Measurements from ENCODE around the gene WDR88. TPM values are rescaled to one million over a fixed set of nuclear protein-coding genes. Genes with fewer than 3 reads are reported as not detected.

Gene WDR88
- total and polyA plus RNA-seq, 2 of the 8 experiments (the other 6 are each of a cell fraction or from before 2014, with no cell fraction given): not detected

DNA sequence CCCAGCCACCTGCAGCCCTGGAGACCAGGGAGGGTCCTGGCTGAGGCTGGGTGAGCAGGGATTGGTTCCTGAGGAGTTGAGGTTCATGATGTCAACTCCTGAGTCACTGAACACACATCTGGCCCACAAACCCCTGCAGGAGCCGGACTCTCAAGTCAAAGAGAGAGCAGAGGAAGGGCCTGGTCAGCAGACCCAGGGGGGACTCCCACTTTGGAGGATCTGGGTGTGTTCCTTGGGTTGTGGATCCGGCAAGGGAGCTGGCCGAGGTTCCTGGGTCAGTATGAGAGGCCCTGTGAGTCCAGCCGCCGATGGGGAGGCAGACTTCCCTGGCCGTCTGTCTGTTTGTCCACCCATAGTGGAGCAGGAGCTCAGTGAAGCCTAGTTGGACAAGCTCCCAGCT, 89.7 kb downstream of the WDR88 start:
- Histone ChIP-seq H3K27me3 (replicated peaks in 1 of 4; ENCODE audit: control insufficient read depth in 3 of 4, extremely low read depth in 1 of 4, insufficient read depth in 3 of 4, low read length in 3 of 4) (peaks cover 16 to 28% (median 26%) of the 10 kb centered on the region in 4 experiments), H3K9ac (replicated peaks in 1 of 4; ENCODE audit: extremely low read depth in 1 of 4, low read depth in 3 of 4, low read length in 3 of 4) (no peak overlapping the region), H2AK5ac (ENCODE audit: low read depth, low read length) (no peak overlapping the region), H3K4me1 (replicated peaks in 1 of 4; ENCODE audit: control insufficient read depth in 3 of 4, insufficient read depth in 4 of 4, low read length in 3 of 4) (peaks cover 0 to 9% (median 6%) of the 10 kb centered on the region in 4 experiments; a peak in 5 of 7 replicates), H2BK12ac (ENCODE audit: low read depth, low read length) (no peak overlapping the region), H3K4me3 (ENCODE audit: extremely low read depth in 1 of 4, insufficient read depth in 2 of 4, low read depth in 3 of 4, low read length in 4 of 4) (no peak overlapping the region), H4K8ac (ENCODE audit: extremely low read depth, insufficient read depth, low read length) (no peak overlapping the region), H3K27ac (ENCODE audit: low read depth, low read length) (no peak overlapping the region), H2AFZ (ENCODE audit: low read length) (no peak overlapping the region), H4K91ac (replicated peaks; ENCODE audit: insufficient read length, low read length) (no peak overlapping the region), H4K20me1 (replicated peaks in 1 of 2; ENCODE audit: control insufficient read depth in 1 of 2, insufficient read depth in 2 of 2, low read length in 2 of 2) (peaks cover 0 to 6% of the 10 kb centered on the region in 2 experiments), H3K9me3 (ENCODE audit: insufficient read depth in 2 of 2, low read depth in 1 of 2, low read length in 1 of 2) (no peaks in the 10 kb centered on the region), H2BK15ac (ENCODE audit: low read length) (no peak overlapping the region), H4K5ac (ENCODE audit: insufficient read length, low read depth, low read length) (no peak overlapping the region), H3K56ac (replicated peaks; ENCODE audit: insufficient read length, low read depth, low read length) (no peak overlapping the region), H3K4me2 (ENCODE audit: insufficient read depth in 1 of 2, low read depth in 2 of 2, low read length in 2 of 2) (no peak overlapping the region), H3K18ac (ENCODE audit: extremely low read depth, low read length) (no peak overlapping the region), H3K4ac (replicated peaks; ENCODE audit: insufficient read length, low read depth, low read length) (no peak overlapping the region), H3K23ac (ENCODE audit: insufficient read length) (no peak overlapping the region), H2BK120ac (replicated peaks; ENCODE audit: low read depth, low read length) (no peak overlapping the region), H2BK20ac (ENCODE audit: low read length) (no peak overlapping the region), H3K36me3 (ENCODE audit: control insufficient read depth in 2 of 4, insufficient read depth in 4 of 4, low read length in 3 of 4) (no peaks in the 10 kb centered on the region), H3K79me1 (ENCODE audit: low read depth, low read length) (no peaks in the 10 kb centered on the region), H2BK5ac (ENCODE audit: low read depth, low read length) (no peak overlapping the region), H3K79me2 (ENCODE audit: control insufficient read depth in 1 of 2, insufficient read depth in 2 of 2, low read length in 2 of 2) (no peaks in the 10 kb centered on the region), H3K14ac (ENCODE audit: insufficient read length) (no peak overlapping the region), H3K23me2 (ENCODE audit: low read depth, low read length) (peaks cover 13% of the 10 kb centered on the region; the same call in 1 of the 2 replicates)
- 93% methylated on average over 6 of the region's 6 CpGs; no CpG with 5 or more reads in 1 of the 2 experiments for WGBS, 2 experiments (ENCODE audit: extremely low coverage in 1 of 2, insufficient coverage in 1 of 2, insufficient read length in 1 of 2, insufficient replicate concordance in 2 of 2, low coverage in 1 of 2, low lambda C conversion rate in 2 of 2, missing lambda C conversion rate in 1 of 2)
- POLR2A ChIA-PET (ENCODE audit: partially characterized antibody): interaction anchor here (0.7 to 1.5 kb wide), 2 partner anchors 46 to 153 kb away, joined by 3 to 4 read pairs; partner anchors contain the start of gene CEBPG
- CTCF ChIA-PET (ENCODE audit: partially characterized antibody): interaction anchor here (1.0 to 5.3 kb wide), 7 partner anchors 12 to 195 kb away, joined by 3 to 34 read pairs (median 3); no protein-coding TSS in a partner anchor
- no peak for FAIRE-seq
- DNase-seq (ENCODE audit: low read depth in 1 of 2, low spot score in 2 of 2): no peak
- TF ChIP-seq YY1 (IDR thresholded peaks at IDR 0.05; ENCODE audit: low read depth, low read length) (no peak), BCL11A (IDR thresholded peaks at IDR 0.05; ENCODE audit: low read depth in 2 of 2, low read length in 2 of 2) (no peak), RNF2 (IDR thresholded peaks at IDR 0.05; ENCODE audit: borderline replicate concordance, low read depth, low read length, missing control alignments, poor library complexity, severe bottlenecking) (no peak), NRF1 (IDR thresholded peaks at IDR 0.05; ENCODE audit: low read depth, low read length) (no peak), HDAC2 (IDR thresholded peaks at IDR 0.05; ENCODE audit: borderline replicate concordance in 1 of 2, low read depth in 2 of 2, low read length in 2 of 2) (no peak), SIN3A (conservative IDR thresholded peaks at IDR 0.05 in 1 of 2, IDR thresholded peaks at IDR 0.05 in 1 of 2; ENCODE audit: low read depth in 1 of 2, low read length in 2 of 2) (no peak), BRCA1 (IDR thresholded peaks at IDR 0.05; ENCODE audit: low read depth, low read length) (no peak), POU5F1 (IDR thresholded peaks at IDR 0.05; ENCODE audit: low read depth, low read length) (no peak)
- TF ChIP-seq, protein P1, sequence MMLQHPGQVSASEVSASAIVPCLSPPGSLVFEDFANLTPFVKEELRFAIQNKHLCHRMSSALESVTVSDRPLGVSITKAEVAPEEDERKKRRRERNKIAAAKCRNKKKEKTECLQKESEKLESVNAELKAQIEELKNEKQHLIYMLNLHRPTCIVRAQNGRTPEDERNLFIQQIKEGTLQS (IDR thresholded peaks at IDR 0.05; ENCODE audit: insufficient read depth, low read depth, low read length): no peak

Measured in H1 (cell line).